ENCODE measurements around the gene PDE4A. TPM values are rescaled to one million over a fixed set of nuclear protein-coding genes. Genes with fewer than 3 reads are reported as not detected.

The PDE4A gene
- total RNA-seq, 1 donor from 2014 or later = 1.8 TPM

DNA sequence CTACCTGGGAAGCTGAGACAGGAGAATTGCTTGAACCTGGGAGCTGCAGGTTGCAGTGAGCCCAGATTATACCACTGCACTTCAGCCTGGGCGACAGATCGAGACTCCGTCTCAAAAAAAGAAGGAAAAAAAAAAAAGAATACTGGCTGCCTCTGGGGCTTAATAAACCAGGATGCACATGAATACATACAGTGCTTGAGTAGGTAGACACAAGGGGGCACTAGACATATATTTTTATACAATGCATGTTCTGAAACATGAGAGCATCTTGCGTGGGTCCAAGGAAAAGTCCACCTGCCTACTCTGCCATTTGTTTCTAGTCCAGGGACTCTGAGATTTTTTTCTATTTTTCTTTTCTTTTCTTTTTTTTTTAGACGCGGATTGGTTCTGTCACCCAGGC lies 51.6 kb downstream of the PDE4A start:
- Histone ChIP-seq H3K4me3 (ENCODE audit: low read depth, low read length) (no peak overlapping the region), H3K27me3 (ENCODE audit: control insufficient read depth, insufficient read depth, low read length) (no peaks in the 10 kb centered on the region), H3K36me3 (ENCODE audit: control insufficient read depth, insufficient read depth, low read length) (no peaks in the 10 kb centered on the region)
- TF ChIP-seq, protein P1, sequence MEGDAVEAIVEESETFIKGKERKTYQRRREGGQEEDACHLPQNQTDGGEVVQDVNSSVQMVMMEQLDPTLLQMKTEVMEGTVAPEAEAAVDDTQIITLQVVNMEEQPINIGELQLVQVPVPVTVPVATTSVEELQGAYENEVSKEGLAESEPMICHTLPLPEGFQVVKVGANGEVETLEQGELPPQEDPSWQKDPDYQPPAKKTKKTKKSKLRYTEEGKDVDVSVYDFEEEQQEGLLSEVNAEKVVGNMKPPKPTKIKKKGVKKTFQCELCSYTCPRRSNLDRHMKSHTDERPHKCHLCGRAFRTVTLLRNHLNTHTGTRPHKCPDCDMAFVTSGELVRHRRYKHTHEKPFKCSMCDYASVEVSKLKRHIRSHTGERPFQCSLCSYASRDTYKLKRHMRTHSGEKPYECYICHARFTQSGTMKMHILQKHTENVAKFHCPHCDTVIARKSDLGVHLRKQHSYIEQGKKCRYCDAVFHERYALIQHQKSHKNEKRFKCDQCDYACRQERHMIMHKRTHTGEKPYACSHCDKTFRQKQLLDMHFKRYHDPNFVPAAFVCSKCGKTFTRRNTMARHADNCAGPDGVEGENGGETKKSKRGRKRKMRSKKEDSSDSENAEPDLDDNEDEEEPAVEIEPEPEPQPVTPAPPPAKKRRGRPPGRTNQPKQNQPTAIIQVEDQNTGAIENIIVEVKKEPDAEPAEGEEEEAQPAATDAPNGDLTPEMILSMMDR (IDR thresholded peaks at IDR 0.05; ENCODE audit: insufficient read depth, low read length, poor library complexity, severe bottlenecking) = peak; percentile 44
- DNase-seq (ENCODE audit: low read depth) = no peak

GRCh38 chr19:10473192-10473591 lies 52.9 kb downstream of the PDE4A start:
- Histone ChIP-seq H3K36me3 (ENCODE audit: control insufficient read depth, insufficient read depth, low read length) (no peaks in the 10 kb centered on the region), H3K27me3 (ENCODE audit: control insufficient read depth, insufficient read depth, low read length) (no peaks in the 10 kb centered on the region), H3K4me3 (ENCODE audit: low read depth, low read length) (no peak overlapping the region)
- DNase-seq (ENCODE audit: low read depth) = no peak
- TF ChIP-seq, protein P1 (IDR thresholded peaks at IDR 0.05; ENCODE audit: insufficient read depth, low read length, poor library complexity, severe bottlenecking) = no peak

- no peak for DNase-seq (ENCODE audit: low read depth)
- H3K27me3 ChIP-seq (ENCODE audit: control insufficient read depth, insufficient read depth, low read length) = peaks cover 4% of the 10 kb centered on the region
- no peak overlapping the region for H3K4me3 ChIP-seq (ENCODE audit: low read depth, low read length)
- no peaks in the 10 kb centered on the region for H3K36me3 ChIP-seq (ENCODE audit: control insufficient read depth, insufficient read depth, low read length)
- TF ChIP-seq, protein P1 (IDR thresholded peaks at IDR 0.05; ENCODE audit: insufficient read depth, low read length, poor library complexity, severe bottlenecking) = no peak
Measured at GRCh38 chr19:10474962-10475451, 54.7 kb downstream of the PDE4A start.

GRCh38 chr19:10478476-10478875 lies 58.1 kb downstream of the PDE4A start:
- H3K4me3 ChIP-seq (ENCODE audit: low read depth, low read length) = no peak overlapping the region
- TF ChIP-seq, protein P1 (IDR thresholded peaks at IDR 0.05; ENCODE audit: insufficient read depth, low read length, poor library complexity, severe bottlenecking) = no peak
- no peak for DNase-seq (ENCODE audit: low read depth)
- peaks cover 4% of the 10 kb centered on the region for H3K27me3 ChIP-seq (ENCODE audit: control insufficient read depth, insufficient read depth, low read length)
- H3K36me3 ChIP-seq (ENCODE audit: control insufficient read depth, insufficient read depth, low read length) = no peaks in the 10 kb centered on the region

- no peaks in the 10 kb centered on the region for H3K36me3 ChIP-seq (ENCODE audit: control insufficient read depth, insufficient read depth, low read length)
- H3K4me3 ChIP-seq (ENCODE audit: low read depth, low read length) = peak overlapping the region; percentile 25
- TF ChIP-seq, protein P1 (IDR thresholded peaks at IDR 0.05; ENCODE audit: insufficient read depth, low read length, poor library complexity, severe bottlenecking) = peak; percentile 76
- H3K27me3 ChIP-seq (ENCODE audit: control insufficient read depth, insufficient read depth, low read length) = peaks cover 4% of the 10 kb centered on the region
- no peak for DNase-seq (ENCODE audit: low read depth)
Measured at GRCh38 chr19:10478903-10479384, 58.6 kb downstream of the PDE4A start.

- no peak for DNase-seq (ENCODE audit: low read depth)
- TF ChIP-seq, protein P1 (IDR thresholded peaks at IDR 0.05; ENCODE audit: insufficient read depth, low read length, poor library complexity, severe bottlenecking) = no peak
- peaks cover 2% of the 10 kb centered on the region for H3K36me3 ChIP-seq (ENCODE audit: control insufficient read depth, insufficient read depth, low read length)
- no peak overlapping the region for H3K4me3 ChIP-seq (ENCODE audit: low read depth, low read length)
- no peaks in the 10 kb centered on the region for H3K27me3 ChIP-seq (ENCODE audit: control insufficient read depth, insufficient read depth, low read length)
Measured at GRCh38 chr19:10486551-10486950, 66.2 kb downstream of the PDE4A start.
